Hematopoietic multipotent progenitor cell treated with erythropoietin and hydrocortisone succinate and interleukin-3 and kit ligand, for 8 days (in vitro differentiated cells): ENCODE results near the gene WWTR1.

Source experiments
- DNase-seq: peaks from one replicate; pipeline ENCODE4 v3.0.0-alpha.2; 2015

Gene WWTR1

DNA sequence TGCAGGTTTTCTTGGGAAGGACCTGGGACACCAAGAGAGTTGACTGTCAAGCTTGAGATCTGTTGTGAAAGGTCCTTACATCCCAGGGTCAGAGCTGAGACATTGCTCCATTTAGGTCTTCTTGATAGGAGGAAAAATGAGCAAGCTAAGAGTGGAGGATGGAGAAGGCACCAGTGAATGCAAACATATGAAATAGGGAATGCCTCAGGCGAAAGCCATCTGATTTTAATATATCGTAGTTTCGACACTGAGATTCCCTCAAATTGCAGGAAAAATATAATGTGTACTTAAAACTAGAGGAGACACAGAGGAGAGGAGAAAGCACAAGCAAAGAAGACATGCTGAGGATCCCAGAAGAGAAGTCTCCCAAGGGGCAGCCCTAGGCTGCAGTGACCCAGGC, 97.8 kb downstream of the WWTR1 start:
- DNase-seq = no peak

DNA sequence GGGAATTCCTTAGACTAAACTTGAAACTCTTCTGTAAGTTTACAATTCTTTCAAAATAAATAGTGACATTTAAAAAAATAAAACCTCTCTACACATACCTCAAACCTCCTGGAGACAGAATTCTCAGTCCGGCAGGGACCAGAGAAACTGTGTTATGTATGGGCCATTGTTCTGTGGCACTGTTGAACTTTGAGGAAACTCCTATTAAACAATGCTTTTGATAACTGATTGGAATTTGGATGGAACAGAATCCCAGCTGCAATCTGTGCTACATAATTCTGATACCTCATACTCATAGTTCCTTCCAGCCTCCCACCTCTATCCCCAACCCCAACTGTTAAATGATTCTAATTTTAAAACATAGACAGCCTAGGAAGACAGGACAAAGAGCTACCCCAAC, 98.3 kb downstream of the WWTR1 start:
- DNase-seq = no peak

DNA sequence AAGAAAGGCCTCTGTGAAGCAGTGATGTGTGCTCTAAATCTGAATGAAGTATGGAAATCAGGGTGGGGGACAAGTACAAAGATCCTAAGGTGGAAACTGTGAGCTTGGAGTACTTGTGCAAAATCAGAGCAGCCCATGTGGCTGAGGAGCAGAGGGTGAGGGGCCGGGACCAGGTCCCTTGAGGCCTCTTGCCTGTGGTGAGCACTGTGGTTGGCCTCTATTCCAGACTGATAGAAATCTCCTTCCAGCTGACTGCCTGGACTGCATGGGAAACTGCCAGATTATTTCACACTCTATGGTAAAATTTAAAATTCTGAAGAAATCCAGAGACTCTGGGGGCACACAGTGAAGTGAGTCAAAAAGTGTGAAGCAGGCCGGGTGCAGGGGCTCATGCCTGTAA, 101.9 kb downstream of the WWTR1 start:
- DNase-seq = no peak

DNA sequence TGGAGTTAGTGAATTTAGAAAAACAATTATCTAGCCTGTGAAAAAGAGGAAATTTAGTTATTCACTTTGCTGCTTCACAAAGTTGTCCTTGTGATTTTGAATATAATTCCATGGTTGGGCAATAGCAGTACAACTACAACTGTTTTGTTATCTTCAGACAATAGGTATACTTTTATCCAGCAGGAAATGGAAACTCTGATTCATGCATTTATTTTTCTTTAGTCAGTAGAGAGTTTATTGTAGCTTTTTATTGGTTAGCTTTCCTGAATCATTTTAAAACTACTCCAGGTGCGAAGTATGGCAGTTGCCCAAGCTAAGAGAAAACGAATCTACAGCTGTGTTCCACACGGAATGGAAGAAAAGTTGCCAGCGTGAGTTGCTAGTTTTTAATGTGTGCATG, 103.0 kb downstream of the WWTR1 start:
- DNase-seq = no peak

DNA sequence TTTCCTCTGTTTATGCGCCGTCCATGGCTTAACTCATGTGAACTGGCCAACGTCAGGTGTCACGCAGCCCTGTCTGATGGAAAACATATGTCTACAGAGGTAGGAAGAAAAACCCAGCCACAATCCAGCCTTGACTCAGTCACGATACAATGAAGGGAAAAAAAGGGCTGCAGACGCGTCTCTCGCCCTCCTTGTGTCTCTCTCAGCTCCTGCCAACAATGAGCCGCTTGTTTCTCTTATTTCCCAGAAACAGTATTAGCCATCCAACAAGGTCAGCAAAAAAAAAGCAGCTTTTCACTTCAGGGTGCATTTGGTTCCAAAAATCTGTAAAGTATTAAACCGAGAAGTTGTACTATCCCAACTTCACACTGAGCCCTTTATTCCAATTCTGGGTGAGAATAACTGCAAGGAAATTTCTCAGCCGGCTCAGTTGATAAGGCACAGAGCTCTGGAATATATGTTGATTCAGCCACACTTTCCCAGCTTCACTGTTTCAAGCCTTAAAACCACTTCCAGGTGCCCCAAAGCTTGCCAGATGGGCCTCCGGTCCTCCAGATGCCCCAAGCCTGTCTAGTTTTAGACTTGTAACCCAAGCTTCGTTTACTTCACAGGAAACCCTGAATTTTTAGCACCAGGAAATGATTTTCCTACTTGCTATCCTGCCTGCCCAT, 103.9 kb downstream of the WWTR1 start:
- DNase-seq = no peak

DNA sequence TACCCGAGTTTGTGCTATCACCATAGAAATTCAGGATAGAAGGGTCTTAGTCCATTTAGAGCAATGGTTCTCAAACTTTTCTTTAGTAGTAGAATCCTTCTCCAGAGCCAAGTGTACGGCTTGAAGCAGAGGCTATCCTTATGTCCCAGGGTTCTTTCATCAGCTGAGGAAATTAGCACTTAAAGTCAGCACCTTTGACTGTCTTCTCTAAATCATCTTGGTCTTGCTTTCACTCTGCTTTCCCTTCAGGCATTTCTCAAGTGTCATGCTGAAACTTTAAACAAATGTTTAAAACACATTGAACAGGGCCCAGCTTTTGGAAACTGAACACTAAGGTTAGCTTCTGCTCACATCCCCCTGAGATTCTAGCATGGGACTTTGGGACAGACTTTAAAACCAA, 105.1 kb downstream of the WWTR1 start:
- no peak for DNase-seq

DNA sequence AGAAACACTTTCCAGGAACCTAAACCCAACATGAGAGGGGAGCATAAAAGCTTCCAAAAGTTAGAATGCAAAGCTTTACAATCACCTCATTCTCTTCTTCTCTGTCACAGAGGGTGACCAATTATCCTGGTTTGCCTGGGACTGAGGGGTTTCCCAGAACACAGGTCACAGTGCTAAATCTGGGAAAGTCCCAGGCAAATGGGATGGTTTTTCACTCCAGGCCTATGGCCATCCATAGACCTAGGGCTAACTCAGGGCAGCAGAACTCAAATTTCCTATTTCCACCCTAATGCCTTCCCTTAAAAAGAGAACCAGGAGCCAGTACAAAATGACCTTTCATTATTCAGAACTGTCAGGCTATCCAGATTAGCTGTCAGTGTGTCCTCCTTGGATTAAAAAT, 106.3 kb downstream of the WWTR1 start:
- no peak for DNase-seq

DNA sequence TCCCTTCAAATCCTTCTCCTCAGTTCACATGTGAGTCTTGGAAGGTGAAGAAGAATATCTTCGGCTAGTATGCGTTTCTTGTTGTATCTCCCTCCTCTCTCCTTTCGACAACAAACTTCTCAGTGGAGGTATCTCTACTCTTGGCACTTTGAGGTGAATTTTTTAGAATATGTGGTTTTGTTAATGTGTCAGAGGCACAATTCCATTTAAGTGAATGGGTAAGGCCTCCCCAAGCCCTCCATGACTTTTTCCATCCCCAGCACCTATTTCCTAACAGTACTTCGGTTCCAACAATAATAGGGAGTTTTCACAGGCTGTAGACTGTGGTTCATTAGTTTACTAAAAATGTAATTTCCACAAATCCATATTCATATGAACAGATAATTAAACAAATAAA, 109.2 kb downstream of the WWTR1 start:
- no peak for DNase-seq

DNA sequence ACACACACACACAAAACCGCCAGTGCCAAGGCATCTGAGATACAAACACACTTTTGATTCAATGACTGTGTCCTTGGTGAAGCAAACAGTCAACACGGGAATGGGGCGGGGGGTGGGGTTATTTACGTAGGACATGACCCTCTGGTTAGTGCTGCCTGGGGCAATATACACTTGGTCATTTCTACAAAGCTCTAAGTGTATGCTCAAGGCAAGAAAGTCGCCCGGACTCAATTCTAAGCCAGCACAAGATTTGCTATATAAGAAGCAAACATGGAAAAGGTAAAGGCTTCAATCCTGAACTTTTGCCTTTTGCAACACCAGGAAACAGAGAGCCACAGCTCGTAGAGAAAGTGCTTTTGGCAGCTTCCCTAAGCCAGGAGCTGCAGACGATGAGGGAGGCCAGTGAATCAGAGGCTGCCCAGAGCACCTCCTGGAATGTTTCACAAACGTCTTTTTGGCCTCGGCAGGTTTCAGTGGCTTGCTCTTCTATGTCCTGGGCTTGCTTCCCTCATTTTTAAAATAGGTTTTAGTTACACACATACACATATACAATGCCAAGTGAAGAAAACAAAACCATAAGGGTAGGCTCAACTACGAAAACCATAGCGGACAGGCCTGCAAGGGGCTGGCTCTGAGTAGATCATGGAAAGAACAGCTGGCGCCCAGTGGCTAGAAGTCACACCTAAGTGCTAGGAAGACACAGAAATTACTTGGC, 109.7 kb downstream of the WWTR1 start:
- DNase-seq = no peak

DNA sequence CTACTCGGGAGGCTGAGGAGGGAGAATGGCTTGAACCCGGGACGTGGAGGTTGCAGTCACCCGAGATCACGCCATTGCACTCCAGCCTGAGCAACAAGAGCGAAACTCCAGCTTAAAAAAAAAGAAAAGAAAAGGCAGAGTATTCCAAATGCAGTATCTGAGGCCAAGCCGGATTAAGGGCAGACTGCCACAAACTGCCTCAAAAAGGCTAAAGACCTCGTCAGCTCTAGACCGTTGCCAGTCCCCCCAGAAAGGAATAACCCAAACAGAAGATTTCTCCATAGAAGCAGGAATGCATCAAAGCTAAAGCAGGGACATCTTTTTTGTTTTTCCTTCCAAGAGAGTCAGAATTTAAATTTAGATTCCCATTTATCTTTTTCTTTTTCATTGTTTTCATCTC, 110.4 kb downstream of the WWTR1 start:
- DNase-seq = no peak

DNA sequence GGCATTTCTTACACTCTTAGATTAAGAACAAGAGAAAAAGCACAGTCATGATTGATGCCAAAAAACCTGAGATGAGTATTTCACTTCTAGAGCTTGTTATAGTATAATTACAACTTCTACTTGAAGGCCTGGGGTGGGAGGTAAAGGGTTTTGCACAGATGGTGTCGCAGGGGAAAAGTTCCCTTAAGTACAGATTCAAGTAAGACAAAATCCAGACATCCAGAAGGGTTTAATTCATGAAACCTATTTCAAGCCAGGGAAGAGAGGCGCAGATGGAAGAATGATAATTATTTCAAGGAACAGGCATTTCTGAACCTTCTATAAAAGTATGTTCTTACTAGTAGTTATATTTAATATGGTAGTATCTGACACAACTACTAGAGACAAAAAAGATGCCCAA, 112.8 kb downstream of the WWTR1 start:
- DNase-seq = no peak

DNA sequence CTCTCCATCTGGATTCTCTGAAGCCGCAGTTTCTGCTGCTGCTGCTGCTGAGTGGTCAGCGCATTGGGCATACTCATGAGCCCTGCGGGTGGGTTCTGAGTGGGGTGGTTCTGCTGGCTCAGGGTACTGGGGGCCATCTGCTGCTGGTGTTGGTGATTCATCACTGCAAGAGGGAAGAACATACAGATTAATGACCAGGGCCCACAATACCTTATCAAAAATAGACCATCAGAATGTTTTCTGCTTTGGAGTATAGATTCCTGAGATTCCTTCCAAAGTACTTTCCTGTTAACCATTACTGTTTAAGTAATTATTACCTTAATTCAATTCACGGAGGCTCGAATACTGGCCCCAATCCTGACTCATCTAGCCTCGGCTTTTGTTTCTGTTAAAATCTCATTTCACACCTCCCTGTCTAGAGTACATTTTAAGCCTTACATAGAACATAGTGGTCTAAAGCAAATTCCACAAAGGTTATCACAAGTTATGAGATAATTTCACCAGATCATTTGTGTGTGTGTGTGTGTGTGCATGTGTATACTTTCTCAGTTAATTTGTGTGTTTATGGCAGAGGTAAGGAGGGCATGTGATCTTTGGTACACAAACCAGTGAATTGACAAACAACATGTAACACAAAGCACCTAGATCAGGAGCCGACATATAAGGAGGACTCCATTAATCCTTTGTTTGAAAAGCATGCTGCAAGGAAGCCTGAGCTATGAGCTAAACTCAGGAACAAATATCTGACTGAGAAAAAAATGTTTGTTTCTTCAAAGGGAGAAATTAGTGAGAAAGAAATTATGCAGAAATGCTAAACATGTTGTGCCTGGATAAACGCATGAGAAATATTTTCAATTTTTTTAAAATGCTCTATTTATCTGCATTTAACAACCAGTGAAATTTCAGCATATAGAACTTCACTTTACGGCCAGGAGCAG, 115.2 kb downstream of the WWTR1 start:
- no peak for DNase-seq

DNA sequence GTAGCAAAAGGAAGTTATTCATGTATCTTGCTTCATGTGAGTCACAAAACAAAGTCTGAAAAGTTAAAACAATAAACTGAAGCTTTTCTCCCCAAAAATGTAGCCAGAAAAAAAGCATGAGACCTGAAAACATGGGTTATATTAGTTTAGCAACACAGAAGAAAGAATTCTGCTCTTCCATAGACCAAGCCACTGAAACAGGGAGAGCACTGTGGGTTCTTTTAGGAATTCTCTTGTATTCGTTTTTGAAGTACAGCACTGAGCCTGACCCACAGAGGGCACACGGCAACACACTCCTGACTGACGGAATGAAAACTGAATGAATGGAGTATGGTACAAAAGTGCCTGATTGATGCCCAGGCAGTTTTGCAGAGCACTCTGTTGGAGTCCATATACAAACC, 116.7 kb downstream of the WWTR1 start:
- no peak for DNase-seq

DNA sequence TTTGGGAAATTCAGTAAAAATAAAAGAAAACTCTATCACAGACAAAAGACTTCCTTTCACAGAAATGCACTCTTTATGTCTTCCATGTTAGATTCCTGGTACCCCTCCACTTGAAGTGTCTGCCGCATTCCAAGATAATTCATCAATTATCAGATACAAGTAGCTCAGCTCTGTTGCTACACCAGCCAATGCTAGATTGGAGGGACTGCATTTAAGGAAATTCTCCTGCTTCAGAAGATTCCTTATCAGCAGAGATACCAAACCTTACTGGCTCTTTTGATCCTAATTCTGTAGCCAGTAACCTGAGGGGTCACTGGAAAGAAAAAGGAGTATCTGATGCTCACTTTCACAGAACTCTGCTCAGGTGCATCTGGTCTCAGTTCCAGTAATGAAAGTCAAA, 119.5 kb downstream of the WWTR1 start:
- no peak for DNase-seq

DNA sequence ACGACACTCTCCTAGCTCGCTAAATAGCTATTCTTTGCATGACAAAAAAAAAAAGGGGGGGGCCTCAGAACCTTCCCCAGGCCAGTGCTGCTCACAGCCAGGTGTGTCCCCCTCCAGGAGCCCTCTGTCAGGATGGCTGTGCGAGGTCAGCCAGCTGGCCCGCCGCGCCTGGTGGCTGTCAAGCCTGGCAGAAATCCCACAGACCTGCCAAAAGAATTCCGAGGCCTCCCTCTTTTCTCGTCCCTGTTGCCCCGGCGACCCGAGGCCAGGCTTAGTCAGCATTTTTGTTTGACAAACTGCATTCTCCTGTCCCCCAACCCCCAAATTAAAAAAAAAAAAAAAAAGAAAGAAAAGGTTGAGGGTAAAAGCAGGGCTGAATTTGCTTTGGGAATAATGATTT, 121.4 kb downstream of the WWTR1 start:
- DNase-seq = no peak

DNA sequence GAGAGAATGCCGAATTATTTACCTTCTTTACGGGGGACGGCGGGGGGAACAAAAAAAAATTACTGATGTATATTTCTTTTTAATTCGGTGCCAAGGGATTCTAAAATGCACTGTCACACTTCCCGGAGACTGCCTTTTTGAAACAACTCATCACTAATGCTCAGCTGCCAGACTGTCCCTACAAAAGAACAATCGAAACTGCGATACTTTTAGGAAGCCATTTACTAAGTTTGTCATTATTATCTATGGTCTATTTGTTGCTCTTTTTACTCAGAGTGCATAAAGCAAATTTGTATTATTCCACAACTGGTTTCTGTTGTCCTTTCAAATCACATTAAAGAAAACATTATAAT, 122.5 kb downstream of the WWTR1 start:
- no peak for DNase-seq

DNA sequence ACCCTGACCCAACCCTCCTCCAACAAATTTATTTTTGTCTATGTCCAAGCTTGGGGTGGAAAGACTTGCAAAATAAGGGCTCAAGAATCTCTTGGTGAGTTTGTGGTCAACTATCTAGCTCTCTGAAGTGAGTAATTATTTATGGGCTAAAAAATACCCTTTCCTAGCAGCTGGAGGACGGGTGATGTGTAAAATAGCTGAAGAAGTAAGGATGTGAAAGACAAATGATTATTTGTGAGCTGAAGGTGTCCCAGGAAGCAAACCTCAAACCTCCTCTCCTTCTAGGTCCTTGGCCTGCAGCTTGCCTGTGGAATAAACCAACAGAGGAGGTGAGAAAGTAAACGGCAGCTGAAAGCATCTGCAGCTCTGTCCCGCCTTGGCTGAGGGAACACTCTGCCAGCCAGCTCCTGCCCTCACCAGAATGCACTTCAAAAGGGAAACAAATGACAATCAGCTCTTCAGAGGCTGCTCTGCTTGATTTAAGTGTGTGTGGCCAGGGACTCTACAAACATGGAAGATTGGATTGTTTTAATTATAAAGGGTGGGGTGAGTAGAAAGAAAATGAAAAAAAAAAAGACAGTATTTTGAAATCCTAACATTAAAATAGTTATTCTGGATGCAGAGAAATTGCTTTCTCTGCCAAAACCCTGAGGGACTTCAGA, 123.0 kb downstream of the WWTR1 start:
- no peak for DNase-seq

DNA sequence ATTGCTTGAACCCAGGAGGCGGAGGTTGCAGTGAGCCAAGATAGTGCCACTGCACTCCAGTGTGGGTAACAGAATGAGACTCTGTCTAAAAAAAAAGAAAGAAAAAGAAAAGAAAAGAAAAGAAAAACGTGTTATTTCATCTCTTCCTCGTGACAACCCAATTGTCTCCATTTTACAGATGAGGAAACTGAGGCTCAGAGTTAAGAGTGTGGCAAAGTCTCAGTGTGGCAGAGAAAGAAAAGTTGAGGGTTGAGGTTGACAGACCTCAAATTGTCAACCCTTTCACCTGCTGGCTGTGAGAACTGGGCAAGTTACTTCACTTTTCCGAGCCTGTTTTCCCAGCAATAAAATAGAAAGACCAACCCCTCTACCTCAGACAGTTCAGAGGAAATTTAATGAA, 123.7 kb downstream of the WWTR1 start:
- DNase-seq = no peak

DNA sequence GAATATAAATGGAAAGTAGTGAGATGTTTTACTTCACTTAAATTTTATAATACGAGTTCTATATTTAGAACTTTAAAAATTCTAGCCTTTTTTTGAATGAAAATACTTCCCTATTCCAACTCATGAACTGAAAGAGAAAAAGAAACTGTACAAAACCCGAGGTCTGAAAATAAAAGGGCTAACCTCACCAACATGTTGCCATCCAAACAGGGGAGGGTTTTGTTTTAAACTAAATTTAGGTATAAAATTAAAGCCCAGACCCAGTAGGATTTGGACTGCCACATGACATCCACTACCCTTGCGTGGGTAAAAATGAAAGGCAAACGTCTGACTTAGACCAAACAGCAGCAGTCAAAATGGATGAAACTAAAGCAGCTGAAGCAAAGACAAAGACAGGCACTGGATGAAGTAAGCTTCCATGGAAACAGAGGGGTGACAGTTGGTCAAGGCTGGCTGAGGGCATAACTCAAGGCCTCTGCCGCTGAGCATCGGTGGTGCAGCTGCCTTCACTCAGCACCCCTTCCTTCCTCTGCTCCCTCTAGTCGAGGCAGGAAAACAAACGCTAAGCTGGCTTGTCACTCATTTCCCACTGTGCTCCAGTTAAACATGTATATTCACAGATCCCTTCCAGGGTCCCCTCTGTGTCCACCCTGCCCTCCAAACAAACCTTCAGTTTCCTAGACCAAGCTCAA, 125.2 kb downstream of the WWTR1 start:
- DNase-seq = no peak

DNA sequence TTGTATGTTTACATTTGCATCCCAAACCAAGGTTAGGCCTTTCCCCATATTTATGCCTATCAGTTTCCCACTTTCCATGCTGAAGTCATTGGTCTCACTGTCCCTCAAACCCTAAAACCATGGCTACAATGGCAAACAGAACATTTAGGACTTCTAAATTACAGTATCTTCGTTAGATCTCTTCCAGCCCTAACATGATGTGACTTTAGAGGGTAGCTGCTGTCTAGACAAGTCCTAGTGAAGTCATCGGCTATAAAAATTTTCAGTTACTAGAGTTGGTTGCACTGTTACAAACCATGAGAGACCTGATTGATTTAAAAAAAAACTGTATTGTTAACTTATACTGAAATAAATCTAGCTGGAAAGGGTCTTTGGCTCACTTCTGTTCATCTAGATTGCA, 128.7 kb downstream of the WWTR1 start:
- DNase-seq = no peak

DNA sequence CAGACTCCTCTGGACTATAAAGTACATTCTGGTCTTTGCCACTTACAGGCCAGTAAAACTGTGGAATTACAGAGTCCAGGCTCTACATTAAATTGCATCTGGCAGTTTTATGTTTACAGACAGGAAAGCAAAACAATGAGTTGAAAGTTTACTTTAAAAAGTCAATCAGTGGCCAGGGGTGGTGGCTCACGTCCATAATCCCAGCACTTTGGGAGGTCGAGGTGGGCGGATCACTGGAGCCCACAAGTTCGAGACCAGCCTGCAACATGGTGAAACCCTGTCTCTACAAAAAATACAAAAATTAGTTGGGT, 129.5 kb downstream of the WWTR1 start:
- DNase-seq = no peak

DNA sequence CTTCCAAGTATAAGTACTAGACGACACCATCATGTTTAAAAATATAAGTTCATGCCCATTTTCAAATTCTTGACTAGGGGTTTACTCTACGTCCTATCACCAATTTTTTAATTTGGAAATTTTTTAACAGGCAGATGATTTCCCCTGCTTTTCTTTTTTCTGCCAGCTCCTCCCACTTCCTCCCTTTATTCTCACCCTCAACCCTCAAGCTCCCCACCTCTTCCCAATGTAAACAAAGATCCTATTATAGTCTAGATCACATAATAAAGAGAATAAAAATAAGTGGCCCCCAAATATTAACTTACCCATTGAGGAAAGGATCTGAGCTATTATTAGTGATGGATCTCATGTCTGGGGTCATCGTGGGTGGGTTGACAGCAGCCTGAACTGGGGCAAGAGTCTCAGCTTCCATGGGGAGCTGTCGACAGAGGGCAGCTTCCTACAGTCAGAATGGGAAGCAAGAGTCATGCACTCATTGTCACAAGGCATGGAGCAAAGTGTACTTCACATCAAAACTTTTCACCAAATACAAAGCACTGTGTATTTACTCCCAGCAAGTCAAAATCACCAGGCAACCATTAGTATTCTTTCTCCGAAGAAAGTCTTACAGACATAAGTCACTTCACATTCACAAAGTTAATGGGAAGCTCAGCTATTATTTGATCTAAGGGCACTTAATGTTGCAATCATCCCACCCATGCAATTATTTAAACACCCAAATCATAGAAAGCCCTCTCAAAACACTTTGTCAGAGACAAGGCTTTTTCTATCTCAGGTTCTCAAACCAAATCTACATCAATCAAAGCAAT, 130.1 kb downstream of the WWTR1 start:
- DNase-seq = no peak
